ENCODE data around the gene POLK.
"Not testable (repeated sequence)": the region's sequence is repeated elsewhere in the genome, so short reads cannot be mapped to it uniquely, and the experiment has no call there.

Gene POLK

DNA sequence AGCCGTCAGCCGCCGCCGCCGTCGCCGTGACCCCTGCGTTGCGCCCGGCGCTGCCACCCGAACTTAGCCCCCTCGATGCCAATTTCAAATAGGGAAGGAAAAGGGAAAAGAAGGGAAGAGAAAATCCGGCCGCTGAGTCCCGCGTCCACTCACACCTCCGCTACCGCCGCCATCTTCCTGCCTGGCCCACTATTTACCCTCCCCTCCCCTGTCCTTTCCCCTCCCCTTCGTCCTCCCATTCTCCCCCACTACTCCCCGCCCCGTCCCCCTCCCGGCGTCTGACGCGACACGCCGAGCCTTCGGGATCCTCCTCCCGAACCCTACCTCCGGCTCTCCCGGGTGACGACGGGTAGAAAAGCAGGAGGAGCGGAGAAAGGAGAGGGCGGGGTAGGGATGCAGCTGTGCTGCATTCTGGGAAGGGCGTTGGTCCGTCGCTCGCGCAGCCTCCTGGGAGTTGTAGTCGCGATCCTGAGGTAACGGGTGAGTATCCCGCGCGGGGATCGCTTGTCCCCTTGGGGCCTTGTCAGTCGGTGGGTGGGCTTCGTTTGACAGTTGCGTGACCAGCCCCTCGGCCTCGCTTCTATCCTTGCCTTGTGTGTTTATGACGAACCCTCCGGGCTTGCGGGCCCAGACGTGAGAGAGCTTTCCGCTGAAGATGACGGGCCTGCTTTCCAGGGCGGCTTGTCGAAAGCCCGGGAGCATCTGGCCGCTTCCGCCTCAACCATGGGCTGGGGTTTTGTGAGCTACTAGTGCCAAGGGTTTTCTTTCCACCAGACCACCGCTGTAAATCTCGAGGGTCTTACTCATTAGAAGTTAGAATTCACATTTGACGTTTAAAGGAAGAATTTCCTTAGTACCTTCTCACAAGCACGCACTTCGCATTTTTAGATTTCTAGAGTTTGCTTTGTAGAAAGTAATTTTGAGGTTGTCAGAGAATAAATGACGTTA lies at the start of gene POLK, which contains the start of gene CERT1:
Gene POLK, plus strand, starts transcription at position 457 of the 948 bp plus-strand sequence.
Gene CERT1, minus strand, starts transcription at position 195 of the 948 bp plus-strand sequence. CDS start 422 bp downstream, outside the sequence.
- DNase-seq: peak; percentile 99

DNA sequence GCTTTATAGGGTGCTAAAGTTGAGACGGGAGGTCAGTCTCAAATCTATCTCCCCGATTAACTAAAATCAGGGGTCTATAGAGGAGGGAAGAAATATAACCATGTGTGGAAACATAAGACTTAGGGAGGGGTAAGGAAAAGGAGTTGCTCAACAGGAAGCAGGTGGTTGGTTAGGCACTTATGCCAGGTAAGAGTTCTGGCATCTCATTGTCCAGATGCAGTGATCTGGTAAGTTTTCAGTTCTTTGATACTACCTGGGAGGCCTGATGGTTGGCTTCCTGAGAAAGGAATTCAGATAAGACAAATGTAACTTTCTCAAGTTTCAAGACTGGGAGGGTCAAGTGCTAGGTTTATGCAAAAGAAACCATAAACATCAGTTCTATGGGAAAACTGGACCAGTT lies 48.0 kb upstream of the POLK start:
- DNase-seq: no peak

DNA sequence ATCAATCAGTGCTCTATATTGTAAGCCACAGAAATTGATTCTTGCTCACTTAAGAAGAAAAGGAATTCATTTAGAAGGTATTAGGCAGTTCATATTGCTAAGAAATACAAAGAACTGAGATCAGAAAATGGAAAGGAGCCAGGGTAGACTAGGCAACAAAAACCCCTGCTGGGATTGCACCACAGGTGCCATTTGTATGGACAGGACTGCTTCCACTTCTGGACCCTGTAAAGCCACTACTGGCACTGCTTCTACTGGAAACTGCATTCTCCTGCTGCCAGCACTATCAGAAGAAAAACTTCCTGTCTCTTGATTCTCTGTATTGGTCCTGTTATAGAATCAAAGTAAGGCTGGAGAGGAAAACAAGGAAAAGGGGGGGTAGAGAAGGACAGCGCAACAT lies 46.2 kb upstream of the POLK start:
- DNase-seq: peak in 1 of 2 experiments; percentile 13

DNA sequence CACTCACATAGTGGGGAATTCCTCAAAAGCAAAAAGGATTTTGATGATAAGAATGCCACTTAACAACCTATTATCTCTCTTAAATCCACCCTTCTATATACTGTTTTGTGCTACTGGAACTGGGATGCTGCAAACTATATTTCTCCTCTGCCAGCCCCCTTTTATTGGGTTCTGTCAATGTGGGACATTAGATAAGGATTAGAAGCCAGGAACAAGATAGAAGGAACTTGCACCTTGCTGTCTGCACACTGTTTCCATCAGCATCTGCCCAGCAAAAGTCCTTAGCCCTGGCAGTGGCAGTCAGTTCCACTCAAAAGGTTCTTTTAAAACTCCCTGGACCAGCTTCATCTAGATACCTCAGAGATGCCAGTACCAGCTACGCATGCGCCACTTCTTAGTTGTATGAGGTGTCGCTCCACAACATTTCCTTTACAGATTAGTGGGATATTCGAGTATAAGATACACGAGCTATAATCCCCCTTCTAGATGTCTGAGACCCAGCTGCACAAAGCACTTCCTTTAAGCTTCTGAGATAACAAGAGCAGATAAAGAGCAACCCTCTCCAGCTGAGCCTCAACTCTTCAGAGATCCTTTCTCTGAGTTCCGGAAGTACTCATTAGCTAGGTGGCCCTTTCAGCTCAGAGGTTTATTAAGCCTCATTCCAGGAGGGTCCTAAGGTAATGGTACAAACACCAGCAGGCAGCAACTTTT lies 45.5 kb upstream of the POLK start:
- no peak for DNase-seq

- no peak for DNase-seq
Measured at GRCh38 chr5:75468593-75468992, 43.1 kb upstream of the POLK start.

DNA sequence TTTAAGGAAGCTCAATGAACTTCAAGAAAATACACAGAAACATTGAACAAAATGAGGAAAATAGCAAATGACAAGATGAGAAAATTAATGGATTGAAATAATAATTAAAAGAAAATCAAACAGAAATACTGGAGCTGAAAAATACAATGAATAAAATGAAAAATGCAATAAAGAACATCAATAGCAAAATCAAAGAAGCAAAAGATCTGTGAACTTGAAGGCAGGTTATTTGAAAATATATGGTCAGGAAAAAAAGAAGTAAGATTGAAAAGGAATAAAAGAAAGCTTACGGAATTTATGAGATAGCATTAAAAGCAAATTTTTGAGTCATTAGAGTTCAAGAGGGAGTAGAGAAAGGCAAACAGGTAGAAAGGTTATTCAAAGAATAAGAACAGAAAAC lies 42.7 kb upstream of the POLK start:
- no peak for DNase-seq

DNA sequence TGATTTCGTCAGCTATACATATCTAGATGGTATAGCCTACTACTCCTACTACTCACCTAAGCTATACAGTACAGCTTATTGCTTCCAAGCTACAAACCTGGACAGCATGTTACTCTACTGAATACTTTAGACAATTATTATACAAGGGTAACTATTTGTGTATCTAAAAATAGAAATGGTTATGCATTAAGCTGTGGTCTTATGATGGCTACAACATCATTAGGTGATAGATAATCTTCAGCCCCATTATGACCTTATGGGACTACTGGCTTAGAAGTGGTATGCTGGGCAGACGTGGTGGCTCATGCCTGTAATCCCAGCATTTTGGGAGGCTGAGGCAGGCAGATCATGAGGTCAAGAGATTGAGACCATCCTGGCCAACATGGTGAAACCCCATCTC lies 40.5 kb upstream of the POLK start:
- DNase-seq: no peak

DNA sequence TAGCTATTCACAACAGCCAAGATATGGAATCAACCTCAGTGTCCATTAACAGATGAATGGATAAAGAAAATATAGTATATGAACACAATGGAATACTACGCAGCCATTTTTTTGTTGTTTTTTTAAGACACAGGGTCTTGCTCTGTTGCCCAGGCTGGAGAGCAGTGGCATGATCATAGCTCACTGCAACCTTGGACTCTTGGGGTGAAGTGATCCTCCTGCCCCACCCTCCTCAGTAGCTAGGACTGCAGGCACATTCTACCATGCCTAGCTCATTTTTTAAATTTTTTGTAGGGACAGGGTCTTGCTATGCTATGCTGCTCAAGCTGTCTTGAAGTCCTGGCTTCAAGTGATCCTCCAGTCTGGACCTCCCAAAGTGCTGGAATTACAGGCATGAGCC lies 38.7 kb upstream of the POLK start:
- no peak for DNase-seq

- DNase-seq: no peak
Measured at GRCh38 chr5:75473463-75473862, 38.2 kb upstream of the POLK start.

- no peak for DNase-seq
Measured at GRCh38 chr5:75475364-75475763, 36.3 kb upstream of the POLK start.

DNA sequence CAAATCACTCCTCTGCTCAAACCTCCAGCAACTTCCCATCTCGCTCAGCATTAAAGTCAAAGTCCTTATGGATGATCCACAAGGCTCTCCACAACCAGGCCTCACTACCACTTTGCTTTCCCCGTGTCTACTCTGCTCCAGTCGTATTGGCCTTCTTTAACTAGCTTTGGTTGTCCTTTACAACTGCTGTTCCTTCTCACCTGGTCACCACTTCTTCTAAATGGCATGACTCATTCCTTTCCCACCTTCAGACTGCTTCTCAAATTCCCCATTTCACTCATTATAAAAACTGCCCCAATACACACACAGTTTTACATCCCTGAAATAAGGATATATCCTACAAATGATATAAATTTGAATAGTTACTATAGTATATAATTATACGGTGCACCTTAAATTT lies 30.7 kb upstream of the POLK start:
- DNase-seq: no peak

- DNase-seq: no peak
Measured at GRCh38 chr5:75482482-75482881, 29.2 kb upstream of the POLK start.

DNA sequence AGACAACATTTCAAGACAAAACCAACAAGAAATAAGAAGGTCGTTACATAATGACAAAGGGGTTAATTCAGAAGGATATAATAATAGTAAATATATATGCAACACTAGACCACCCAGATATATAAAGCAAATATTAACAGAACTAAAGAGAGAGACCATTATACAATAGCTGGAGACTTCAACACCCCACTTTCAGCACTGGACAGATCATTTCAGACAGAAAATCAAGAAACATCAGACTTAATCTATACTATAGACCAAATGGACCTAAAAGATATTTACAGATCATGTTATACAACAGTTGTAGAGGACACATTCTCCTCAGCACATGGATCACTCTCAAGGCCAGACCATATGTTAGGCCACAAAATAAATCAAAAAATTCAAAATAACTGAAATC lies 27.1 kb upstream of the POLK start:
- DNase-seq: no peak

- DNase-seq: not testable (repeated sequence)
Measured at GRCh38 chr5:75489847-75490246, 21.8 kb upstream of the POLK start.

- DNase-seq: no peak
Measured at GRCh38 chr5:75491621-75492020, 20.1 kb upstream of the POLK start.

GRCh38 chr5:75496026-75496425 lies 15.7 kb upstream of the POLK start:
- DNase-seq: no peak

GRCh38 chr5:75498208-75498777 lies 13.4 kb upstream of the POLK start:
- no peak for DNase-seq

DNA sequence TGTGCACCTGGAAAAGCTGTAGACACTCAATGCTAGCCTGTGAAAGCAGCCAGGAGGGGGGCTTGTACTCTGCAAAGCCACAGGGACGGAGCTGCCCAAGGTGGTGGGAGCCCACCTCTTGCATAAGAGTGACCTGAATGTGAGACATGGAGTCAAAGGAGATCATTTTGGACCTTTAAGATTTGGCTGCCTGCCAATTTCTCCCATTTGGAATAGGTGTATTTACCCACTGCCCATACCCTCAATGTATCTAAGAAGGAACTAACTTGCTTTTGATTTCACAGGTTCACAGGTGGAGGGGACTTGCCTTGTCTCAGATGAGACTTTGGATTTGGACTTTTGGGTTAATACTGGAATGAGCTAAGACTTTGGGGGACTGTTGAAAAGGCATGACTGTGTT lies 12.8 kb upstream of the POLK start:
- DNase-seq: not testable (repeated sequence)

- not testable (repeated sequence) for DNase-seq
Measured at GRCh38 chr5:75505112-75505511, 6.6 kb upstream of the POLK start.

DNA sequence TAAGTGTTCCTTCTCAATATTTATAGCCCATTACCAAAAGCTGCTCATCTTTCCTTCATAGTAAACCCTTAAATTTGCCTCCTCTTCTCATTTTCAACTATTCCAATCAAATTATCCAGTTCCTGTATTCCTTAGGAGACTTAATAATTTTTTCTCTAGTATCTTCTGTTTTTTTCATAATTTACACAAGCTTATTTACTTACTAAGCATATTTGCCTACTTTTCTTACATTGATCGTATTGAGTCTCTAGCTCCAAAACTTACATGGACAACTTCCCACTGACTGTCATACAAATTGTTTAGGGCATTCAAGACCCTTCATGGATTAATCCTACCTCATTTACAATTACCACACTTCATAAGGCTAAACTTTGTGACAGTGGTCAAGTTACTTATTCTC lies 3.9 kb upstream of the POLK start:
- DNase-seq: no peak

GRCh38 chr5:75509546-75509945 lies 2.1 kb upstream of the POLK start:
- DNase-seq: no peak

GRCh38 chr5:75509956-75510355 lies 1.7 kb upstream of the POLK start:
- DNase-seq: no peak

DNA sequence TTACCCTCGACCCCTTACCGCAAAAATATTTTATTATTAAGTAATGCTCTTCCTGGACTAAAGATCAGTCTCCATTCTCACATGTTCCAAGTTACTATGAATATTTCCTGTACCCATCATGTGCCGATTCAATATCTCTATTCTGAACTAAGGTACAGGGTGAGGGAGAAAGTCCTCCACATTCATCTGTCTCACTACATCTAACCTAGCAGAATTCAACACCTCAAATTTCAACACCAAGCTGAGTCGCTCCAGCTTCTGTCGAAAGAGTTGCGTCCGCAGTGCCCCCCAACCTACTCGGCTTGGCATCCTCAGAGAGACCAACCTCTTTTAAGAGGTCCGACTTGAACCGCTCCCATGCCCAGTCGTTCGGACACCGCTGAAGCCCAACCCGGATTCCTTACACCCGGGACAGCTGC lies 1.3 kb upstream of the POLK start:
- DNase-seq: no peak
